Neural crest cell (in vitro differentiated cells): ENCODE data around the gene CCDC81. TPM values are rescaled to one million over a fixed set of nuclear protein-coding genes. Genes with fewer than 3 reads are reported as not detected.

Experiments used
- DNase-seq: peaks from one replicate; pipeline ENCODE4 v3.0.0; 2021; ENCODE audit warnings: low read depth, mixed read lengths, low spot score
- H3K27ac Mint-ChIP-seq: one replicate; pipeline ENCODE4 v1.8.0; 2021; ENCODE audit warnings: mild to moderate bottlenecking, mixed read lengths; ENCODE audit not compliant: unreplicated experiment
- H3K27me3 Mint-ChIP-seq: 2 replicates; pipeline ENCODE4 v1.8.0; 2021; ENCODE audit warnings: low read depth, mild to moderate bottlenecking, mixed read lengths
- H3K36me3 Mint-ChIP-seq: 2 replicates; pipeline ENCODE4 v1.8.0; 2021; ENCODE audit warnings: low read depth, mild to moderate bottlenecking, mixed read lengths
- H3K4me1 Mint-ChIP-seq: 2 replicates; pipeline ENCODE4 v1.8.0; 2021; ENCODE audit warnings: mixed read lengths
- H3K4me3 Mint-ChIP-seq: one replicate; pipeline ENCODE4 v1.8.0; 2021; ENCODE audit warnings: mild to moderate bottlenecking, mixed read lengths
- H3K9me3 Mint-ChIP-seq: 2 replicates; pipeline ENCODE4 v1.8.0; 2021; ENCODE audit warnings: mixed read lengths
- total RNA-seq: library from RNA; stranded (reverse); gene quantifications from 2 replicates; pipeline ENCODE4 v1.2.1, GENCODE V29; 2021
- TF ChIP-seq, protein P1 (sequence below): fragments of 200-600 bp; sonication (generic); conservative IDR thresholded peaks from 2 replicates; pipeline ENCODE4 v1.5.0; 2021; ENCODE audit warnings: antibody characterized with exemption, mild to moderate bottlenecking

CCDC81 gene
- total RNA-seq, 1 donor from 2014 or later = 2.8 TPM

DNA sequence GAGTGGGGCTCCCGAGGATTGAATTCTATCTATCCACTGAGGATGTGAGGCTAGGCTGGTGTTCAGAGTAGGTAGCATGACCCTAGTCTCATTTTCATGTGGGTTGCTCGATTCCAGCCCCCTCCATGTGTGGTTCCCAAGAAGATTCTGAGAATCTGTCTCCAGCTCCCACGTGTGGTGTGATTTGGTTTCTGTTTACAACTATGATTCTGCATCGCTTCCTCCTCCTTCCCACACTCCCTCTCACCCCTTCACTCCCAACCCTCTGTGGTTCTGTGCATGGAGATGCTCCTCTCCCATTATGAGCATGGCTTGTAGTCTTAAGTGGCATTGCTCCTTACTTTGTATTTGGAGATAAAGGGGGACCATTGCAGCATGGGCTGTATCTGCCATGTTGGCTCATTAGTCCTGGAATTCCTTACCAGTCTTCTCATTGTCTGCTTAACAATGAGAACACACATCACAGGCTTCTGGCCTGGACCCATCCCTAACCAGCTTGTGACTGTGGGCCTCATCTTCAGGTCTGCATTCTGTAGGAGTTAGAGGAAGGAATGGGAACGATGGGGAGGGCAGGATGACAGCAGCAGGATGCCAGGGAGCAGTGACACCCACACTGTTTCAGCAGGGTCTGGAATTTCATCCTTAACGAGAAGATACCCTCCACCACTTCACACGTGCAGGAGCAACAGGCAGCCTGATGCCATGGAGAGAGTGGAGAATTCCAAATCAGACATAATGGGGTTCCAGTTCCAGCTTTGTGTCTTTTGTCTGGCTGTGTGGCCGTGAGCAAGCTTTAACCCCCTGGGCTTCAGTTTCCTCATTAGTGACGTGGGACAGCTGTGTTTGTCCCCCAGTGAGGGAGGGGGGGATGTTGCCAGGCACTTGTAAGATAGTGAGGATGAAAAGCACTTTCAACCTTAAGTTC, 86.0 kb downstream of the CCDC81 start:
- peaks cover 5% of the 10 kb centered on the region for H3K36me3 Mint-ChIP-seq
- TF ChIP-seq, protein P1, sequence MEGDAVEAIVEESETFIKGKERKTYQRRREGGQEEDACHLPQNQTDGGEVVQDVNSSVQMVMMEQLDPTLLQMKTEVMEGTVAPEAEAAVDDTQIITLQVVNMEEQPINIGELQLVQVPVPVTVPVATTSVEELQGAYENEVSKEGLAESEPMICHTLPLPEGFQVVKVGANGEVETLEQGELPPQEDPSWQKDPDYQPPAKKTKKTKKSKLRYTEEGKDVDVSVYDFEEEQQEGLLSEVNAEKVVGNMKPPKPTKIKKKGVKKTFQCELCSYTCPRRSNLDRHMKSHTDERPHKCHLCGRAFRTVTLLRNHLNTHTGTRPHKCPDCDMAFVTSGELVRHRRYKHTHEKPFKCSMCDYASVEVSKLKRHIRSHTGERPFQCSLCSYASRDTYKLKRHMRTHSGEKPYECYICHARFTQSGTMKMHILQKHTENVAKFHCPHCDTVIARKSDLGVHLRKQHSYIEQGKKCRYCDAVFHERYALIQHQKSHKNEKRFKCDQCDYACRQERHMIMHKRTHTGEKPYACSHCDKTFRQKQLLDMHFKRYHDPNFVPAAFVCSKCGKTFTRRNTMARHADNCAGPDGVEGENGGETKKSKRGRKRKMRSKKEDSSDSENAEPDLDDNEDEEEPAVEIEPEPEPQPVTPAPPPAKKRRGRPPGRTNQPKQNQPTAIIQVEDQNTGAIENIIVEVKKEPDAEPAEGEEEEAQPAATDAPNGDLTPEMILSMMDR = no peak
- H3K27ac Mint-ChIP-seq = peak overlapping the region; percentile 11
- no peaks in the 10 kb centered on the region for H3K27me3 Mint-ChIP-seq
- H3K4me1 Mint-ChIP-seq = peaks cover 25% of the 10 kb centered on the region
- DNase-seq = no peak
- H3K4me3 Mint-ChIP-seq = no peak overlapping the region
- no peaks in the 10 kb centered on the region for H3K9me3 Mint-ChIP-seq

- H3K4me1 Mint-ChIP-seq = peaks cover 15% of the 10 kb centered on the region
- H3K36me3 Mint-ChIP-seq = peaks cover 5% of the 10 kb centered on the region
- DNase-seq = no peak
- H3K27ac Mint-ChIP-seq = no peak overlapping the region
- no peaks in the 10 kb centered on the region for H3K27me3 Mint-ChIP-seq
- no peak overlapping the region for H3K4me3 Mint-ChIP-seq
- TF ChIP-seq, protein P1 = no peak
- no peaks in the 10 kb centered on the region for H3K9me3 Mint-ChIP-seq
These were observed 87.2 kb downstream of the CCDC81 start for GRCh38 chr11:86461892-86462291.

- no peak for DNase-seq
- Mint-ChIP-seq H3K4me1 (peaks cover 18% of the 10 kb centered on the region), H3K27me3 (no peaks in the 10 kb centered on the region), H3K36me3 (peaks cover 7% of the 10 kb centered on the region), H3K27ac (no peak overlapping the region), H3K9me3 (peaks cover 2% of the 10 kb centered on the region), H3K4me3 (no peak overlapping the region)
- TF ChIP-seq, protein P1 = no peak
These were observed 88.4 kb downstream of the CCDC81 start for GRCh38 chr11:86463120-86463519.

GRCh38 chr11:86463955-86464354, 89.3 kb downstream of the CCDC81 start:
- TF ChIP-seq, protein P1 = no peak
- H3K36me3 Mint-ChIP-seq = peaks cover 9% of the 10 kb centered on the region
- no peaks in the 10 kb centered on the region for H3K27me3 Mint-ChIP-seq
- peaks cover 4% of the 10 kb centered on the region for H3K9me3 Mint-ChIP-seq
- no peak overlapping the region for H3K27ac Mint-ChIP-seq
- DNase-seq = no peak
- H3K4me3 Mint-ChIP-seq = no peak overlapping the region
- peaks cover 20% of the 10 kb centered on the region for H3K4me1 Mint-ChIP-seq

GRCh38 chr11:86464509-86465221, 90.0 kb downstream of the CCDC81 start:
- TF ChIP-seq, protein P1 = no peak
- Mint-ChIP-seq H3K4me3 (no peak overlapping the region), H3K27ac (no peak overlapping the region), H3K36me3 (peaks cover 9% of the 10 kb centered on the region), H3K27me3 (no peaks in the 10 kb centered on the region), H3K9me3 (peaks cover 4% of the 10 kb centered on the region), H3K4me1 (peaks cover 20% of the 10 kb centered on the region)
- DNase-seq = no peak
